ENCODE results near the gene PDE6B. TPM values are rescaled to one million over a fixed set of nuclear protein-coding genes. Genes with fewer than 3 reads are reported as not detected.

PDE6B gene
- 13.8 and 15.0 TPM in 2 replicates for total RNA-seq

DNA sequence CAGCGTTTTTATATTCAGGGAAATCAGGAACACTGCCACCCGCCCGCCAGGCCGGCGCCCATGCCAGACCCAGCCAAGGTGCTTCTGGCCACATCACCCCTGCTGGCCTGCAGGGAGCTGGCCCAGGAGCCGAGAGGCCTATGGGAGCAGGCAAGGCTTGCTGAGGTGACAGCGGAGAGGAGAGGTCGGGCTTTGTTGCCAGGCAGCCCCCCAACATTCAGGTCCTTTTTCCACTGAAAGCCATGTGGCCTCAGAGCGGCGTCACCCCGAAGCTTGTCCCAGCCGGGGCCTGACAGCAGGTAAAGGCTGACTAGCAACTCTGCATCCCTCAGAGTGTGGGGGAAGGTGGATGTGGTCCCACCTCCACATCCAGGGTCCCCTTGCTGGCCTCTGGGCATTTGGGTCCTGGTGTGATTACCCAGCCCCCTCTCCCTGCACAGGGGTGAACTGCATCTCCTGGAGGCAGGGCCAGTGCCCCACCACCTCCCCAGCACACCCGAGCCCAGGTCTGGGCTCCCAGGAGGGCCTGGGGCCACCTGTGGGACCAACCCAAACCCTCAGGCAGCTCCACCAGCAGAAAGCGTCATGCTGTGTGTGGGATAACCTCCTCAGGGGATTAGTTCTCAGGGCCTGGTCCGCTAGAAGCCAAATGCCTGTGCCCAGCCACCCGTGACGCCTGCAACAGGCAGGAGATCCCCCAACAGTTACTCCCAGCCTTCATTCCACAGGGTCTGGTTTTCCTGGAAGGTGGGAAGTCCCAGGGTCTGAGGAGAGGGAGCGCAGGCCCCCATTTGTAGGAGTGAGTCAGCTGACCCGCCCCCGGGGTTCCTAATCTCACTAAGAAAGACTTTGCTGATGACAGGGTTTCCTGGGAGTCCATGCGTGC is at the start of gene PDE6B:
PDE6B (plus strand) TSS at position 869 of the 886 bp plus-strand sequence. CDS start 54 bp downstream, outside the sequence.
- no peak for ATAC-seq (ENCODE audit: low read depth)
- Mint-ChIP-seq H3K27me3 (peaks cover 7% of the 10 kb centered on the region), H3K36me3 (ENCODE audit: low read depth) (no peaks in the 10 kb centered on the region), H3K4me3 (no peak within 1 kb of the TSS), H3K27ac (no peak within 1 kb of the TSS), H3K9me3 (no peaks in the 10 kb centered on the region), H3K4me1 (no peaks in the 10 kb centered on the region)
- ChIA-PET CTCF (no interaction called here), POLR2A (no interaction called here)
- DNase-seq, result no peak
- no peak for TF ChIP-seq CTCF (IDR thresholded peaks at IDR 0.05)
- intact Hi-C loops (cut with micrococcal nuclease), result no loop called here

- intact Hi-C loops (cut with micrococcal nuclease), result no loop called here
- Mint-ChIP-seq H3K4me3 (peak within 1 kb of the TSS; percentile 24), H3K9me3 (peaks cover 2% of the 10 kb centered on the region), H3K27me3 (peaks cover 60% of the 10 kb centered on the region), H3K4me1 (peaks cover 14% of the 10 kb centered on the region), H3K36me3 (ENCODE audit: low read depth) (no peaks in the 10 kb centered on the region), H3K27ac (no peak within 1 kb of the TSS)
- ChIA-PET POLR2A (no interaction called here), CTCF (no interaction called here)
- no peak for TF ChIP-seq CTCF (IDR thresholded peaks at IDR 0.05)
- ATAC-seq (ENCODE audit: low read depth) (no peak), DNase-seq (no peak)
Measured at GRCh38 chr4:576245-576821, 49.0 kb upstream of the PDE6B start, which contains the start of gene TMEM271. TSS of gene TMEM271 (minus strand) at chr4:576295. CDS start at chr4:576062, 233 bp downstream.

- H3K27ac Mint-ChIP-seq, result no peak overlapping the region
- H3K4me3 Mint-ChIP-seq, result peak overlapping the region; percentile 24
- CTCF ChIA-PET, result no interaction called here
- no peak for ATAC-seq (ENCODE audit: low read depth)
- DNase-seq, result no peak
- no peak for TF ChIP-seq CTCF (IDR thresholded peaks at IDR 0.05)
- peaks cover 14% of the 10 kb centered on the region for H3K4me1 Mint-ChIP-seq
- intact Hi-C loops (cut with micrococcal nuclease), result no loop called here
- POLR2A ChIA-PET, result no interaction called here
- H3K9me3 Mint-ChIP-seq, result peaks cover 5% of the 10 kb centered on the region
- H3K27me3 Mint-ChIP-seq, result peaks cover 57% of the 10 kb centered on the region
- no peaks in the 10 kb centered on the region for H3K36me3 Mint-ChIP-seq (ENCODE audit: low read depth)
Measured at GRCh38 chr4:576991-577498, 48.3 kb upstream of the PDE6B start.

GRCh38 chr4:577499-578450 is 47.6 kb upstream of the PDE6B start:
- intact Hi-C loops (cut with micrococcal nuclease), result no loop called here
- ChIA-PET CTCF (no interaction called here), POLR2A (no interaction called here)
- TF ChIP-seq CTCF (IDR thresholded peaks at IDR 0.05), result no peak
- no peak overlapping the region for H3K27ac Mint-ChIP-seq
- no peak for ATAC-seq (ENCODE audit: low read depth)
- H3K4me1 Mint-ChIP-seq, result peaks cover 14% of the 10 kb centered on the region
- peaks cover 51% of the 10 kb centered on the region for H3K27me3 Mint-ChIP-seq
- DNase-seq, result no peak
- H3K9me3 Mint-ChIP-seq, result peaks cover 5% of the 10 kb centered on the region
- no peak overlapping the region for H3K4me3 Mint-ChIP-seq
- no peaks in the 10 kb centered on the region for H3K36me3 Mint-ChIP-seq (ENCODE audit: low read depth)
